ENCODE data around the gene NTNG1.

The NTNG1 gene

DNA sequence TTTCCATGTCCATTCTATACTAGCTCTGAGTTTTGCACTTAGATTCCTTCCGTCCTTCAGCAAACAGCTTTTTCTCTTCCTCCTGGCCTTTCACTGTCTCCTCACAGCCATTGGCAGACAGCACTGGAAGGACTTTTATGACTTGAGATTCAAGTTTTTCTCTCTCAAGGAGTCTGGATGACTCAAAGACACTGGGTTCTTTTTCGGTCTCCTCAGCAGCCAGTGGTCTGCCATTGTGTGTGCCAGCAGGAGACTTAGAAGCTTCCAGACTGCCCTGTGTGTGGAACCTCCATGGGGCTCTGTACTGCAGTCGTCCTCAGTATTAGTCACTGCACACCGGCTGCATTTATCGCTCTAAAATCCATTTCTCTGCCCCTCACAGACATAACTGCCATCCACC, 30.5 kb downstream of the NTNG1 start:
- CTCF ChIA-PET: no interaction called here
- DNase-seq (ENCODE audit: low spot score): no peak
- no peak for TF ChIP-seq CTCF (conservative IDR thresholded peaks at IDR 0.05; ENCODE audit: low read depth)
- POLR2A ChIA-PET (ENCODE audit: low non-redundant PET): no interaction called here
- no peak overlapping the region for H3K27ac ChIP-seq

DNA sequence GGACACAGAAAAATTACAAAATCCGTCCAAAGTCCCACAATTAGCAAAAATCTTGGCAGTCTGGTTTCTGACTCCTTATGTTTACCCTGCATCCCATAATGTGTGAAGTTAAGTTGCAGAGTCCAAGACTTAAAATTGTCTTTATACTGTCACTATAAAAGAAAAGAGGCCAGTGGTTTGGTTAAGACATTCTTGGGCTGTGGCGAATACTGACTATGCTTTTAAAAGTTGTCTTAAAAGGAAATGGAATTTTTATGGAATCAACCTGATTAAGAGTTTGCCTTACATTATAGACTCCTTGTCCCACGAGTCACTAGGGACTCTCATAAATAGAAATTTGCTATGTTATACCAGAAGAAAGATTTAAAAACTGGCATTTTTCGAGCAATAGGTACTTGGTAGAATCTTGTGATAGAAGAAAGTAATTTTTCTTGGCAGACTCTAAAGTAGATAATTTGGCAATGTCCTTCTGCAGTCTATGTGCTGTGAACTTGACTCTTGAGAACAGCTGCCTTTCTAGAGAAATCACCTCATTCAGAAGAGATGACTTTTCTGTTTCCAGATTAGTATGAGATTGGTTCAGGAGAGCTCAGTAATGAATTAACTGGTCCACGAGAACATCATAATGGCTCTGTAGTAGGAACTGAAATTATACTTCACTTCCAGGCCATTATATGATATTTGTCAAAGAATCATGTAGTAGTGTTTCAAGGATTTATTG, 31.8 kb downstream of the NTNG1 start:
- ChIA-PET CTCF (no interaction called here), POLR2A (ENCODE audit: low non-redundant PET) (no interaction called here)
- no peak for DNase-seq (ENCODE audit: low spot score)
- no peak overlapping the region for H3K27ac ChIP-seq
- TF ChIP-seq CTCF (conservative IDR thresholded peaks at IDR 0.05; ENCODE audit: low read depth): no peak

GRCh38 chr1:107175102-107175909, 34.5 kb downstream of the NTNG1 start:
- ChIA-PET POLR2A (ENCODE audit: low non-redundant PET) (no interaction called here), CTCF (interaction anchor here (0.5 to 0.8 kb wide), 2 partner anchors 50 to 118 kb away, joined by 3 to 4 read pairs; no protein-coding TSS in a partner anchor)
- H3K27ac ChIP-seq: no peak overlapping the region
- TF ChIP-seq CTCF (conservative IDR thresholded peaks at IDR 0.05; ENCODE audit: low read depth): no peak
- DNase-seq (ENCODE audit: low spot score): no peak

DNA sequence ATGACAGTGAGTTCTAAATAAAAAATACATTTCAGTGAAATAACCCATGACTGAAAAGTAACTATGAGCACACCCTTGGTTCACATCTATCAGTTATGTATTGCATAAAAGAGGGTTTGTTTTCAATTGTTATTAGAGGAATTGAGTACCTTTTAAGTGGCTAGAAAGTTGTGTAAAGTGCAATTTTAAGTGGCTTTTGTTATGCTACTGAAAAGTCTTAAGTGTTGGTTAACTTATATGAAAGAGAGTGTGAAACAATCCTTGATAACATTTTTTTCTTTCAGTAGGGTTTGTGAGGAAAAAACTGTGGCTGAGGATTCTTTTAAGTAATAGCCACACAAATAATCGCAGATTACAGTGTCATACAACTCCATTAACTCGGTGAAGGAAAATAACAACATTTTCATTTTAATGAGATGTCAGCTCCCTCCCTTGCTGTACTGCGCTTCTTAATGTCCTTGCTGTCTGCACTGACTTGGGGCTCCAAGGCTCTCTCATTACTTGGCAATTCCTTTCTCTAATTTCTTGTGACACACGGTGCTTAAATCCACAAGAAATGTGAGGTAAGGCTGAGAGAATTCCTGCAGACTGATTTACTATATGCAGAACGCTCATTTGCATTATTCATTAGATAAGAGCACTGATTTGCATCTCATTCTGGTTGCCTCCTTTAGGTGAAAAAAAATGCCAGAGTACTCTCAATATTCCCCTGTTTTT, 40.6 kb downstream of the NTNG1 start:
- POLR2A ChIA-PET (ENCODE audit: low non-redundant PET): no interaction called here
- DNase-seq (ENCODE audit: low spot score): no peak
- CTCF ChIA-PET: no interaction called here
- no peak for TF ChIP-seq CTCF (conservative IDR thresholded peaks at IDR 0.05; ENCODE audit: low read depth)
- no peak overlapping the region for H3K27ac ChIP-seq

DNA sequence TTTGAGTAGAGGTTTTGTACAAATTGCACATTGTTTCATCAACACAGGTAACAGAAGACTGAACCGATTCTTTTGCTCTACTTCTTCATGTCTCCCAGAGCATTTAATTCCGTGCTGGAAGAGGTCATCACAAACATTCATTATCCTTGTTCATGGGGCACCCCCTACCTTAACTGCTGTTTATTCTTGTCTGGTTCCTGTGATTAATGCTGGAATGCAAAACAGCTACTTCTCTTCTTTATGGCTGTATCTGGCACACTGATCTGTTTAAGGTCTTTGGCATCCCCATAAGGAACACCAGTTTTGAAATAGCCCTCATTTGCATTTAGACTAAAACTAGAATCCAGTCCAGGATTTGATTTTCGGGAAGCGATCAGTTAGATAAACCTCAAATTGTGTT, 42.2 kb downstream of the NTNG1 start:
- POLR2A ChIA-PET (ENCODE audit: low non-redundant PET): no interaction called here
- CTCF ChIA-PET: no interaction called here
- no peak for TF ChIP-seq CTCF (conservative IDR thresholded peaks at IDR 0.05; ENCODE audit: low read depth)

GRCh38 chr1:107184888-107185287, 44.0 kb downstream of the NTNG1 start:
- CTCF ChIA-PET: no interaction called here

More for the DNA sequence above, 42.2 kb downstream of the NTNG1 start:
- no peak overlapping the region for H3K27ac ChIP-seq
- no peak for DNase-seq (ENCODE audit: low spot score)

More at GRCh38 chr1:107184888-107185287, 44.0 kb downstream of the NTNG1 start:
- POLR2A ChIA-PET (ENCODE audit: low non-redundant PET): no interaction called here
- no peak overlapping the region for H3K27ac ChIP-seq
- no peak for TF ChIP-seq CTCF (conservative IDR thresholded peaks at IDR 0.05; ENCODE audit: low read depth)
- no peak for DNase-seq (ENCODE audit: low spot score)
